ENCODE measurements around the gene CDKN1C. TPM values are rescaled to one million over a fixed set of nuclear protein-coding genes. Genes with fewer than 3 reads are reported as not detected.

Gene CDKN1C
- total RNA-seq, 2 experiments from 2014 or later, result 0.41 to 0.69 TPM

GRCh38 chr11:2860636-2861035 lies 24.9 kb downstream of the CDKN1C start:
- intact Hi-C loops (cut with micrococcal nuclease), result no loop called here
- Mint-ChIP-seq H3K27me3 (peaks cover 24% of the 10 kb centered on the region), H3K27ac (no peak overlapping the region), H3K36me3 (no peaks in the 10 kb centered on the region), H3K4me3 (no peak overlapping the region), H3K9me3 (no peaks in the 10 kb centered on the region), H3K4me1 (ENCODE audit: low read depth) (no peaks in the 10 kb centered on the region)
- ChIA-PET POLR2A (no interaction called here), CTCF (interaction anchor here (1.2 to 1.3 kb wide), 2 partner anchors 32 to 440 kb away, joined by 4 read pairs; no protein-coding TSS in a partner anchor)
- DNase-seq, result peak; percentile 58

GRCh38 chr11:2859699-2860037 lies 25.9 kb downstream of the CDKN1C start:
- CTCF ChIA-PET, result no interaction called here
- Mint-ChIP-seq H3K27me3 (peaks cover 20% of the 10 kb centered on the region), H3K27ac (no peak overlapping the region), H3K4me1 (ENCODE audit: low read depth) (no peaks in the 10 kb centered on the region), H3K4me3 (no peak overlapping the region), H3K9me3 (no peaks in the 10 kb centered on the region), H3K36me3 (no peaks in the 10 kb centered on the region)
- POLR2A ChIA-PET, result no interaction called here
- intact Hi-C loops (cut with micrococcal nuclease), result no loop called here
- DNase-seq, result no peak

- no peaks in the 10 kb centered on the region for H3K9me3 Mint-ChIP-seq
- ChIA-PET CTCF (no interaction called here), POLR2A (no interaction called here)
- intact Hi-C loops (cut with micrococcal nuclease), result no loop called here
- H3K4me1 Mint-ChIP-seq (ENCODE audit: low read depth), result no peaks in the 10 kb centered on the region
- peaks cover 15% of the 10 kb centered on the region for H3K27me3 Mint-ChIP-seq
- no peak overlapping the region for H3K27ac Mint-ChIP-seq
- H3K4me3 Mint-ChIP-seq, result no peak overlapping the region
- DNase-seq, result no peak
- H3K36me3 Mint-ChIP-seq, result no peaks in the 10 kb centered on the region
These were observed 26.4 kb downstream of the CDKN1C start for GRCh38 chr11:2858995-2859698.

GRCh38 chr11:2857918-2858317 lies 27.7 kb downstream of the CDKN1C start:
- H3K27ac Mint-ChIP-seq, result no peak overlapping the region
- H3K27me3 Mint-ChIP-seq, result peaks cover 9% of the 10 kb centered on the region
- H3K4me1 Mint-ChIP-seq (ENCODE audit: low read depth), result no peaks in the 10 kb centered on the region
- POLR2A ChIA-PET, result no interaction called here
- no peak for DNase-seq
- H3K9me3 Mint-ChIP-seq, result no peaks in the 10 kb centered on the region
- intact Hi-C loops (cut with micrococcal nuclease), result no loop called here
- H3K4me3 Mint-ChIP-seq, result no peak overlapping the region
- H3K36me3 Mint-ChIP-seq, result no peaks in the 10 kb centered on the region
- CTCF ChIA-PET, result no interaction called here

- intact Hi-C loops (cut with micrococcal nuclease), result no loop called here
- Mint-ChIP-seq H3K4me1 (ENCODE audit: low read depth) (no peaks in the 10 kb centered on the region), H3K9me3 (no peaks in the 10 kb centered on the region), H3K36me3 (no peaks in the 10 kb centered on the region), H3K4me3 (no peak overlapping the region), H3K27me3 (peaks cover 9% of the 10 kb centered on the region), H3K27ac (no peak overlapping the region)
- no peak for DNase-seq
- CTCF ChIA-PET, result no interaction called here
- POLR2A ChIA-PET, result no interaction called here
These were observed 28.3 kb downstream of the CDKN1C start for GRCh38 chr11:2857276-2857675.

- Mint-ChIP-seq H3K27me3 (no peaks in the 10 kb centered on the region), H3K4me1 (ENCODE audit: low read depth) (no peaks in the 10 kb centered on the region), H3K4me3 (no peak overlapping the region), H3K27ac (no peak overlapping the region), H3K36me3 (no peaks in the 10 kb centered on the region), H3K9me3 (no peaks in the 10 kb centered on the region)
- intact Hi-C loops (cut with micrococcal nuclease), result no loop called here
- no peak for DNase-seq
- ChIA-PET POLR2A (no interaction called here), CTCF (no interaction called here)
These were observed 30.4 kb downstream of the CDKN1C start for GRCh38 chr11:2855162-2855561.

- ChIA-PET POLR2A (no interaction called here), CTCF (no interaction called here)
- H3K27ac Mint-ChIP-seq, result no peak overlapping the region
- H3K9me3 Mint-ChIP-seq, result no peaks in the 10 kb centered on the region
- H3K27me3 Mint-ChIP-seq, result no peaks in the 10 kb centered on the region
- H3K36me3 Mint-ChIP-seq, result no peaks in the 10 kb centered on the region
- intact Hi-C loops (cut with micrococcal nuclease), result no loop called here
- no peak for DNase-seq
- H3K4me3 Mint-ChIP-seq, result no peak overlapping the region
- no peaks in the 10 kb centered on the region for H3K4me1 Mint-ChIP-seq (ENCODE audit: low read depth)
These were observed 31.5 kb downstream of the CDKN1C start for GRCh38 chr11:2853997-2854560.

GRCh38 chr11:2853401-2853800 lies 32.2 kb downstream of the CDKN1C start:
- Mint-ChIP-seq H3K4me1 (ENCODE audit: low read depth) (no peaks in the 10 kb centered on the region), H3K4me3 (no peak overlapping the region), H3K36me3 (no peaks in the 10 kb centered on the region), H3K9me3 (no peaks in the 10 kb centered on the region), H3K27ac (no peak overlapping the region), H3K27me3 (no peaks in the 10 kb centered on the region)
- DNase-seq, result no peak
- intact Hi-C loops (cut with micrococcal nuclease), result no loop called here
- POLR2A ChIA-PET, result no interaction called here
- CTCF ChIA-PET, result no interaction called here

GRCh38 chr11:2849994-2850770 lies 35.4 kb downstream of the CDKN1C start:
- no peaks in the 10 kb centered on the region for H3K27me3 Mint-ChIP-seq
- H3K4me1 Mint-ChIP-seq (ENCODE audit: low read depth), result no peaks in the 10 kb centered on the region
- ChIA-PET POLR2A (no interaction called here), CTCF (no interaction called here)
- no peak for DNase-seq
- H3K36me3 Mint-ChIP-seq, result no peaks in the 10 kb centered on the region
- intact Hi-C loops (cut with micrococcal nuclease), result no loop called here
- H3K27ac Mint-ChIP-seq, result no peak overlapping the region
- no peaks in the 10 kb centered on the region for H3K9me3 Mint-ChIP-seq
- no peak overlapping the region for H3K4me3 Mint-ChIP-seq

- intact Hi-C loops (cut with micrococcal nuclease), result no loop called here
- H3K27ac Mint-ChIP-seq, result no peak overlapping the region
- no peaks in the 10 kb centered on the region for H3K36me3 Mint-ChIP-seq
- H3K4me1 Mint-ChIP-seq (ENCODE audit: low read depth), result peaks cover 3% of the 10 kb centered on the region
- ChIA-PET POLR2A (no interaction called here), CTCF (no interaction called here)
- no peaks in the 10 kb centered on the region for H3K27me3 Mint-ChIP-seq
- DNase-seq, result no peak
- no peaks in the 10 kb centered on the region for H3K9me3 Mint-ChIP-seq
- H3K4me3 Mint-ChIP-seq, result no peak overlapping the region
These were observed 37.1 kb downstream of the CDKN1C start for GRCh38 chr11:2848497-2848896.

GRCh38 chr11:2847561-2847960 lies 38.0 kb downstream of the CDKN1C start:
- intact Hi-C loops (cut with micrococcal nuclease), result no loop called here
- Mint-ChIP-seq H3K27me3 (no peaks in the 10 kb centered on the region), H3K4me3 (no peak overlapping the region), H3K4me1 (ENCODE audit: low read depth) (peaks cover 3% of the 10 kb centered on the region), H3K27ac (no peak overlapping the region), H3K36me3 (no peaks in the 10 kb centered on the region), H3K9me3 (no peaks in the 10 kb centered on the region)
- DNase-seq, result no peak
- ChIA-PET POLR2A (no interaction called here), CTCF (no interaction called here)

GRCh38 chr11:2846470-2846869 lies 39.1 kb downstream of the CDKN1C start:
- H3K4me1 Mint-ChIP-seq (ENCODE audit: low read depth), result peaks cover 3% of the 10 kb centered on the region
- H3K36me3 Mint-ChIP-seq, result no peaks in the 10 kb centered on the region
- no peak for DNase-seq
- no peaks in the 10 kb centered on the region for H3K27me3 Mint-ChIP-seq
- no peak overlapping the region for H3K27ac Mint-ChIP-seq
- POLR2A ChIA-PET, result no interaction called here
- intact Hi-C loops (cut with micrococcal nuclease), result no loop called here
- H3K4me3 Mint-ChIP-seq, result no peak overlapping the region
- no peaks in the 10 kb centered on the region for H3K9me3 Mint-ChIP-seq
- CTCF ChIA-PET, result no interaction called here

- H3K9me3 Mint-ChIP-seq, result no peaks in the 10 kb centered on the region
- ChIA-PET CTCF (no interaction called here), POLR2A (no interaction called here)
- intact Hi-C loops (cut with micrococcal nuclease), result no loop called here
- H3K36me3 Mint-ChIP-seq, result no peaks in the 10 kb centered on the region
- H3K27me3 Mint-ChIP-seq, result no peaks in the 10 kb centered on the region
- peaks cover 3% of the 10 kb centered on the region for H3K4me1 Mint-ChIP-seq (ENCODE audit: low read depth)
- H3K27ac Mint-ChIP-seq, result no peak overlapping the region
- no peak for DNase-seq
- no peak overlapping the region for H3K4me3 Mint-ChIP-seq
These were observed 39.5 kb downstream of the CDKN1C start for GRCh38 chr11:2846056-2846455.

Measured in activated CD4-positive, alpha-beta memory T cell treated with anti-CD3 and anti-CD28 coated beads for 36 hours (primary cell).